GM12878 (cell line): ENCODE results near the gene KLHL5. TPM values are rescaled to one million over a fixed set of nuclear protein-coding genes. Genes with fewer than 3 reads are reported as not detected.

Experiments used
- ATAC-seq: fragments of 200-7000 bp; cut with Tn5 transposase; 3 replicates; pipeline ENCODE4 v1.9.1; 2020; ENCODE audit warnings: mild to moderate bottlenecking, moderate library complexity
- BruUV-seq: library from RNA; stranded (reverse); fragments of 400-500 nt; replicated peaks from 2 replicates; lab custom pipeline; 2021; lab: Mats Ljungman, UMichigan
- CTCF ChIA-PET: fragments of 300-600 bp; sonication (Branson Sonifier 250); formaldehyde crosslinking; extraction: SDS; loops from one replicate; lab custom pipeline; 2021; ENCODE audit warnings: inconsistent platforms; lab: Yijun Ruan, JAX
- POLR2A ChIA-PET: fragments of 350-600 bp; formaldehyde crosslinking; extraction: SDS; loops from one replicate; lab custom pipeline; 2021; ENCODE audit warnings: inconsistent platforms; lab: Charles Lee
- RAD21 ChIA-PET: fragments of 300-600 bp; sonication (Branson Sonifier 250); formaldehyde crosslinking; loops from one replicate; lab custom pipeline; 2023; ENCODE audit warnings: antibody characterized with exemption; ENCODE audit not compliant: unreplicated experiment; lab: Charles Lee
- SMC1A ChIA-PET: fragments of 300-600 bp; sonication (Branson Sonifier 250); formaldehyde crosslinking; loops from one replicate; lab custom pipeline; 2023; ENCODE audit not compliant: unreplicated experiment, uncharacterized antibody; lab: Charles Lee
- DNase-seq: peaks from one replicate; pipeline ENCODE4 v3.0.0-alpha.2; 2011; ENCODE audit warnings: low read depth, low spot score
- FAIRE-seq: peaks from 3 replicates; lab custom pipeline; 2011; peaks lifted over from hg19 to GRCh38; lab: Jason Lieb, UNC
- H2AFZ ChIP-seq: 2 replicates; pipeline ENCODE4 v1.6.0; 2011; ENCODE audit warnings: low read depth, low read length, control low read depth; ENCODE audit not compliant: control insufficient read depth
- H3K27ac ChIP-seq: 2 replicates; pipeline ENCODE4 v1.5.1; 2011; ENCODE audit warnings: control low read depth; ENCODE audit not compliant: control insufficient read depth, insufficient read depth
- H3K27me3 ChIP-seq, 2 experiments: replicated peaks in 1 of 2; 2 replicates each; pipeline versions ENCODE4 v1.6.0 to v1.6.1; 2011; ENCODE audit warnings: low read length in 1 of 2; ENCODE audit not compliant: control insufficient read depth in 2 of 2, insufficient read depth in 2 of 2
- H3K36me3 ChIP-seq, 2 experiments: 2 replicates each; pipeline ENCODE4 v1.5.1; 2011; ENCODE audit warnings: low read length in 1 of 2; ENCODE audit not compliant: control insufficient read depth in 2 of 2, insufficient read depth in 2 of 2
- H3K4me1 ChIP-seq: 2 replicates; pipeline ENCODE4 v1.6.1; 2011; ENCODE audit warnings: mild to moderate bottlenecking, low read length, moderate library complexity, mixed read lengths; ENCODE audit not compliant: control insufficient read depth, insufficient read depth
- H3K4me2 ChIP-seq: 2 replicates; pipeline ENCODE4 v1.6.0; 2011; ENCODE audit warnings: control low read depth; ENCODE audit not compliant: control insufficient read depth, insufficient read depth
- H3K4me3 ChIP-seq: fragments of 200-600 bp; sonication (generic); 2 replicates; pipeline ENCODE4 v1.5.1; 2016
- H3K79me2 ChIP-seq: 2 replicates; pipeline ENCODE4 v1.6.0; 2011; ENCODE audit warnings: low read length; ENCODE audit not compliant: control insufficient read depth, insufficient read depth
- H3K9ac ChIP-seq: 2 replicates; pipeline ENCODE4 v1.8.0; 2011; ENCODE audit warnings: low read length, control low read depth, mixed read lengths; ENCODE audit not compliant: control insufficient read depth, insufficient read depth
- H3K9me3 ChIP-seq: replicated peaks from 3 replicates; pipeline ENCODE4 v1.5.1; 2011; ENCODE audit warnings: mild to moderate bottlenecking, low read length; ENCODE audit not compliant: control insufficient read depth, insufficient read depth
- H4K20me1 ChIP-seq: 2 replicates; pipeline ENCODE4 v1.6.0; 2011; ENCODE audit not compliant: control insufficient read depth, insufficient read depth
- ASH2L ChIP-seq: fragments of 300-600, 200-600 bp; sonication (generic); IDR thresholded peaks from 2 replicates; pipeline ENCODE4 v1.6.1; 2017; ENCODE audit warnings: low read depth, mild to moderate bottlenecking, borderline replicate concordance
- CBX5 ChIP-seq: sonication (generic); IDR thresholded peaks from 2 replicates; pipeline ENCODE4 v1.6.1; 2016; ENCODE audit warnings: low read depth, moderate library complexity, mild to moderate bottlenecking, inconsistent platforms
- EZH2 ChIP-seq: IDR thresholded peaks from 2 replicates; pipeline ENCODE4 v1.6.1; 2012; ENCODE audit warnings: low read depth, mild to moderate bottlenecking, control low read depth, inconsistent platforms, low read length, borderline replicate concordance; ENCODE audit not compliant: control insufficient read depth
- HCFC1 ChIP-seq: fragments of 150-350 bp; IDR thresholded peaks from 2 replicates; pipeline ENCODE4 v1.6.1; 2014; ENCODE audit warnings: low read length
- HDGF ChIP-seq: fragments of 450-650 bp; IDR thresholded peaks from 2 replicates; pipeline ENCODE4 v1.6.1; 2016; ENCODE audit warnings: antibody characterized with exemption
- HSF1 ChIP-seq: fragments of 150-350 bp; IDR thresholded peaks from 2 replicates; pipeline ENCODE4 v1.6.1; 2014; ENCODE audit warnings: mild to moderate bottlenecking, low read depth, low read length
- IRF3 ChIP-seq: fragments of 450-650 bp; IDR thresholded peaks from 2 replicates; pipeline ENCODE4 v1.6.1; 2014; ENCODE audit warnings: mild to moderate bottlenecking
- IRF4 ChIP-seq: IDR thresholded peaks from 2 replicates; pipeline ENCODE4 v1.6.1; 2011; ENCODE audit warnings: low read depth, low read length
- MEF2B ChIP-seq: fragments of 450-650 bp; IDR thresholded peaks from 2 replicates; pipeline ENCODE4 v1.6.1; 2018; ENCODE audit warnings: mild to moderate bottlenecking, moderate library complexity; ENCODE audit not compliant: partially characterized antibody, poor library complexity, severe bottlenecking
- MTA2 ChIP-seq: fragments of 450-650 bp; IDR thresholded peaks from 2 replicates; pipeline ENCODE4 v1.6.1; 2016; ENCODE audit warnings: low read depth, mild to moderate bottlenecking, moderate library complexity
- NFXL1 ChIP-seq: fragments of 450-650 bp; IDR thresholded peaks from 2 replicates; pipeline ENCODE4 v1.6.1; 2017; ENCODE audit warnings: antibody characterized with exemption, mild to moderate bottlenecking, borderline replicate concordance
- NR2C1 ChIP-seq: fragments of 450-650 bp; IDR thresholded peaks from 2 replicates; pipeline ENCODE4 v1.6.1; 2017; ENCODE audit warnings: antibody characterized with exemption, mild to moderate bottlenecking, moderate library complexity
- PKNOX1 ChIP-seq: fragments of 450-650 bp; IDR thresholded peaks from 2 replicates; pipeline ENCODE4 v1.6.1; 2016; ENCODE audit warnings: mild to moderate bottlenecking
- RAD21 ChIP-seq: IDR thresholded peaks from 2 replicates; pipeline ENCODE4 v1.6.1; 2011; ENCODE audit warnings: mild to moderate bottlenecking, low read depth, low read length, moderate library complexity; ENCODE audit not compliant: insufficient read depth
- SIX5 ChIP-seq: IDR thresholded peaks from 2 replicates; pipeline ENCODE4 v1.6.1; 2011; ENCODE audit warnings: mild to moderate bottlenecking, low read depth, low read length, moderate library complexity; ENCODE audit not compliant: severe bottlenecking
- SUZ12 ChIP-seq: fragments of 200-600 bp; sonication (generic); IDR thresholded peaks from one replicate; pipeline ENCODE4 v1.6.1; 2018; ENCODE audit warnings: antibody characterized with exemption, mild to moderate bottlenecking; ENCODE audit not compliant: unreplicated experiment
- TAF1 ChIP-seq: IDR thresholded peaks from 2 replicates; pipeline ENCODE4 v1.6.1; 2011; ENCODE audit warnings: mild to moderate bottlenecking, low read depth, low read length, borderline replicate concordance
- USF2 ChIP-seq: IDR thresholded peaks from 2 replicates; pipeline ENCODE4 v1.6.1; 2011; ENCODE audit warnings: low read depth, low read length, improper control_type of control experiment, borderline replicate concordance
- YBX1 ChIP-seq: fragments of 450-650 bp; IDR thresholded peaks from 2 replicates; pipeline ENCODE4 v1.6.1; 2016; ENCODE audit warnings: antibody characterized with exemption
- WGBS: methylation state at CpG from one replicate; pipeline ENCODE4 v1.1.6; 2016; ENCODE audit warnings: low lambda C conversion rate; ENCODE audit not compliant: insufficient replicate concordance, insufficient coverage; ENCODE audit errors: missing lambda C conversion rate; 5-methylcytosine and 5-hydroxymethylcytosine counted together
- in situ Hi-C: fragments of 300-500 bp; cut with MboI; formaldehyde crosslinking; loops from 9 replicates; pipeline ENCODE4 v1.14.3; 2018; ENCODE audit warnings: mixed read lengths
- intact Hi-C: fragments of 100-400 bp; cut with micrococcal nuclease; formaldehyde crosslinking; loops from one replicate; pipeline ENCODE4 v1.14.2; 2022; ENCODE audit not compliant: unreplicated experiment
- polyA plus RNA-seq, 11 experiments: library from polyadenylated mRNA; depleted of rRNA in 4 of 11; unstranded in 6 of 11; stranded (reverse) in 5 of 11; fragments of >200 nt; fragmentation: Nextera tagmentation in 4 of 11; fragmentation: Illumina TruSeq in 1 of 11; extraction: Ambion mirVana in 4 of 11; extraction: Trizol in 1 of 11; gene quantifications; 1 replicate in 1 of 11; 2 replicates in 10 of 11; pipeline versions ENCODE4 v1.2.1 to v1.2.3, GENCODE V29; 2011 to 2016; ENCODE audit warnings: inconsistent platforms in 2 of 11, missing spikeins in 2 of 11, low read depth in 1 of 11
- total RNA-seq, 4 experiments: library from RNA; depleted of rRNA in 3 of 4; stranded (reverse); fragments of >200 nt in 3 of 4; fragmentation: Illumina TruSeq in 1 of 4; extraction: Trizol in 1 of 4; gene quantifications; 2 replicates each; pipeline versions ENCODE4 v1.2.1 to v1.2.3, GENCODE V29; 2013 to 2021

The KLHL5 gene
- total and polyA plus RNA-seq, 10 of the 15 experiments (the other 5 are each of a cell fraction or from before 2014, with no cell fraction given): 4.7 to 27.3 (median 12.6) TPM

- TF ChIP-seq MEF2B (no peak), RAD21 (no peak), NR2C1 (no peak), PKNOX1 (no peak), IRF4 (no peak), TAF1 (no peak), YBX1 (no peak), HSF1 (no peak), ASH2L (no peak)
Observed at GRCh38 chr4:39118034-39118658, 56.1 kb downstream of the KLHL5 start (continued).

- Histone ChIP-seq H2AFZ (no peak overlapping the region), H3K4me2 (no peak overlapping the region), H3K79me2 (no peaks in the 10 kb centered on the region), H4K20me1 (no peaks in the 10 kb centered on the region)
- intact Hi-C loops (no loop called here), in situ Hi-C loops (no loop called here)
- FAIRE-seq: no peak
- WGBS: 100% methylated on average over 1 of the region's 1 CpG
- SMC1A ChIA-PET: no interaction called here
- no peak for DNase-seq
- ATAC-seq: no peak
- no TSS peak for BruUV-seq
- TF ChIP-seq IRF3: no peak
- no peak for TF ChIP-seq USF2
- no peak for TF ChIP-seq SIX5
- TF ChIP-seq MTA2: no peak
- no peak for TF ChIP-seq NFXL1
- TF ChIP-seq HDGF: no peak
- no peak for TF ChIP-seq SUZ12
- TF ChIP-seq HCFC1: no peak
- TF ChIP-seq CBX5: no peak
- TF ChIP-seq EZH2: no peak
- TF ChIP-seq, all 136 proteins: peak for 0
- ChIA-PET POLR2A (no interaction called here), CTCF (interaction anchor here (0.9 kb wide), 1 partner anchor 15 kb away, joined by 6 read pairs; no protein-coding TSS in a partner anchor), RAD21 (no interaction called here)
- peaks cover 2% of the 10 kb centered on the region; the same call in 1 of the 3 replicates for H3K9me3 ChIP-seq
- peaks cover 0 to 8% of the 10 kb centered on the region in 2 experiments; a peak in 1 of 4 replicates for H3K36me3 ChIP-seq
- H3K4me1 ChIP-seq: 0 out of 2 replicates have a peak, but pooled peaks cover 3% of the 10 kb centered on the region
- no peak overlapping the region for H3K27ac ChIP-seq
- H3K9ac ChIP-seq: no peak overlapping the region
- H3K27me3 ChIP-seq: no peaks in the 10 kb centered on the region
- no peak overlapping the region for H3K4me3 ChIP-seq
Observed at GRCh38 chr4:39120418-39120817, 58.4 kb downstream of the KLHL5 start.
